GM12878 (cell line): ENCODE results near the gene SRRM3. TPM values are rescaled to one million over a fixed set of nuclear protein-coding genes. Genes with fewer than 3 reads are reported as not detected.

ENCODE experiments used
- ATAC-seq: fragments of 200-7000 bp; cut with Tn5 transposase; 3 replicates; pipeline ENCODE4 v1.9.1; 2020; ENCODE audit warnings: mild to moderate bottlenecking, moderate library complexity
- BruUV-seq: library from RNA; stranded (reverse); fragments of 400-500 nt; replicated peaks from 2 replicates; lab custom pipeline; 2021; lab: Mats Ljungman, UMichigan
- CTCF ChIA-PET: fragments of 300-600 bp; sonication (Branson Sonifier 250); formaldehyde crosslinking; extraction: SDS; loops from one replicate; lab custom pipeline; 2021; ENCODE audit warnings: inconsistent platforms; lab: Yijun Ruan, JAX
- POLR2A ChIA-PET: fragments of 350-600 bp; formaldehyde crosslinking; extraction: SDS; loops from one replicate; lab custom pipeline; 2021; ENCODE audit warnings: inconsistent platforms; lab: Charles Lee
- RAD21 ChIA-PET: fragments of 300-600 bp; sonication (Branson Sonifier 250); formaldehyde crosslinking; loops from one replicate; lab custom pipeline; 2023; ENCODE audit warnings: antibody characterized with exemption; ENCODE audit not compliant: unreplicated experiment; lab: Charles Lee
- SMC1A ChIA-PET: fragments of 300-600 bp; sonication (Branson Sonifier 250); formaldehyde crosslinking; loops from one replicate; lab custom pipeline; 2023; ENCODE audit not compliant: unreplicated experiment, uncharacterized antibody; lab: Charles Lee
- DNase-seq: peaks from one replicate; pipeline ENCODE4 v3.0.0-alpha.2; 2011; ENCODE audit warnings: low read depth, low spot score
- FAIRE-seq: peaks from 3 replicates; lab custom pipeline; 2011; peaks lifted over from hg19 to GRCh38; lab: Jason Lieb, UNC
- H2AFZ ChIP-seq: 2 replicates; pipeline ENCODE4 v1.6.0; 2011; ENCODE audit warnings: low read depth, low read length, control low read depth; ENCODE audit not compliant: control insufficient read depth
- H3K27ac ChIP-seq: 2 replicates; pipeline ENCODE4 v1.5.1; 2011; ENCODE audit warnings: control low read depth; ENCODE audit not compliant: control insufficient read depth, insufficient read depth
- H3K27me3 ChIP-seq, 2 experiments: replicated peaks in 1 of 2; 2 replicates each; pipeline versions ENCODE4 v1.6.0 to v1.6.1; 2011; ENCODE audit warnings: low read length in 1 of 2; ENCODE audit not compliant: control insufficient read depth in 2 of 2, insufficient read depth in 2 of 2
- H3K36me3 ChIP-seq, 2 experiments: 2 replicates each; pipeline ENCODE4 v1.5.1; 2011; ENCODE audit warnings: low read length in 1 of 2; ENCODE audit not compliant: control insufficient read depth in 2 of 2, insufficient read depth in 2 of 2
- H3K4me1 ChIP-seq: 2 replicates; pipeline ENCODE4 v1.6.1; 2011; ENCODE audit warnings: mild to moderate bottlenecking, low read length, moderate library complexity, mixed read lengths; ENCODE audit not compliant: control insufficient read depth, insufficient read depth
- H3K4me2 ChIP-seq: 2 replicates; pipeline ENCODE4 v1.6.0; 2011; ENCODE audit warnings: control low read depth; ENCODE audit not compliant: control insufficient read depth, insufficient read depth
- H3K4me3 ChIP-seq: fragments of 200-600 bp; sonication (generic); 2 replicates; pipeline ENCODE4 v1.5.1; 2016
- H3K79me2 ChIP-seq: 2 replicates; pipeline ENCODE4 v1.6.0; 2011; ENCODE audit warnings: low read length; ENCODE audit not compliant: control insufficient read depth, insufficient read depth
- H3K9ac ChIP-seq: 2 replicates; pipeline ENCODE4 v1.8.0; 2011; ENCODE audit warnings: low read length, control low read depth, mixed read lengths; ENCODE audit not compliant: control insufficient read depth, insufficient read depth
- H3K9me3 ChIP-seq: replicated peaks from 3 replicates; pipeline ENCODE4 v1.5.1; 2011; ENCODE audit warnings: mild to moderate bottlenecking, low read length; ENCODE audit not compliant: control insufficient read depth, insufficient read depth
- H4K20me1 ChIP-seq: 2 replicates; pipeline ENCODE4 v1.6.0; 2011; ENCODE audit not compliant: control insufficient read depth, insufficient read depth
- BRCA1 ChIP-seq: IDR thresholded peaks from 2 replicates; pipeline ENCODE4 v1.6.1; 2011; ENCODE audit warnings: low read depth, low read length, improper control_type of control experiment
- CBX3 ChIP-seq: fragments of 200-600 bp; sonication (generic); IDR thresholded peaks from 2 replicates; pipeline ENCODE4 v1.6.1; 2016; ENCODE audit warnings: low read depth, borderline replicate concordance
- LARP7 ChIP-seq: fragments of 450-650 bp; IDR thresholded peaks from 2 replicates; pipeline ENCODE4 v1.6.1; 2017; ENCODE audit warnings: mild to moderate bottlenecking
- MXI1 ChIP-seq: fragments of 150-350 bp; IDR thresholded peaks from 2 replicates; pipeline ENCODE4 v1.6.1; 2011; ENCODE audit warnings: low read depth, mild to moderate bottlenecking, inconsistent platforms, low read length, improper control_type of control experiment
- SUZ12 ChIP-seq: fragments of 200-600 bp; sonication (generic); IDR thresholded peaks from one replicate; pipeline ENCODE4 v1.6.1; 2018; ENCODE audit warnings: antibody characterized with exemption, mild to moderate bottlenecking; ENCODE audit not compliant: unreplicated experiment
- TAF1 ChIP-seq: IDR thresholded peaks from 2 replicates; pipeline ENCODE4 v1.6.1; 2011; ENCODE audit warnings: mild to moderate bottlenecking, low read depth, low read length, borderline replicate concordance
- WRNIP1 ChIP-seq: IDR thresholded peaks from 2 replicates; pipeline ENCODE4 v1.6.1; 2011; ENCODE audit warnings: low read depth, low read length, improper control_type of control experiment, borderline replicate concordance
- ZZZ3 ChIP-seq: IDR thresholded peaks from 2 replicates; pipeline ENCODE4 v1.6.1; 2011; ENCODE audit warnings: low read depth; ENCODE audit not compliant: control insufficient read depth, insufficient read length
- WGBS: methylation state at CpG from one replicate; pipeline ENCODE4 v1.1.6; 2016; ENCODE audit warnings: low lambda C conversion rate; ENCODE audit not compliant: insufficient replicate concordance, insufficient coverage; ENCODE audit errors: missing lambda C conversion rate; 5-methylcytosine and 5-hydroxymethylcytosine counted together
- in situ Hi-C: fragments of 300-500 bp; cut with MboI; formaldehyde crosslinking; loops from 9 replicates; pipeline ENCODE4 v1.14.3; 2018; ENCODE audit warnings: mixed read lengths
- intact Hi-C: fragments of 100-400 bp; cut with micrococcal nuclease; formaldehyde crosslinking; loops from one replicate; pipeline ENCODE4 v1.14.2; 2022; ENCODE audit not compliant: unreplicated experiment
- polyA plus RNA-seq, 11 experiments: library from polyadenylated mRNA; depleted of rRNA in 4 of 11; unstranded in 6 of 11; stranded (reverse) in 5 of 11; fragments of >200 nt; fragmentation: Nextera tagmentation in 4 of 11; fragmentation: Illumina TruSeq in 1 of 11; extraction: Ambion mirVana in 4 of 11; extraction: Trizol in 1 of 11; gene quantifications; 1 replicate in 1 of 11; 2 replicates in 10 of 11; pipeline versions ENCODE4 v1.2.1 to v1.2.3, GENCODE V29; 2011 to 2016; ENCODE audit warnings: inconsistent platforms in 2 of 11, missing spikeins in 2 of 11, low read depth in 1 of 11
- total RNA-seq, 4 experiments: library from RNA; depleted of rRNA in 3 of 4; stranded (reverse); fragments of >200 nt in 3 of 4; fragmentation: Illumina TruSeq in 1 of 4; extraction: Trizol in 1 of 4; gene quantifications; 2 replicates each; pipeline versions ENCODE4 v1.2.1 to v1.2.3, GENCODE V29; 2013 to 2021
- TF ChIP-seq, protein P1 (sequence below): fragments of 150-350 bp; IDR thresholded peaks from 2 replicates; pipeline ENCODE4 v1.6.1; 2016; ENCODE audit warnings: low read depth, low read length
- TF ChIP-seq, protein P2 (sequence below): fragments of 450-650 bp; formaldehyde crosslinking; IDR thresholded peaks from 2 replicates; pipeline ENCODE4 v1.4.0; 2020; ENCODE audit warnings: mild to moderate bottlenecking, moderate library complexity

The SRRM3 gene
- total and polyA plus RNA-seq, 10 of the 15 experiments (the other 5 are each of a cell fraction or from before 2014, with no cell fraction given): 0.03 to 0.15 (median 0.05) TPM; not detected in 6

DNA sequence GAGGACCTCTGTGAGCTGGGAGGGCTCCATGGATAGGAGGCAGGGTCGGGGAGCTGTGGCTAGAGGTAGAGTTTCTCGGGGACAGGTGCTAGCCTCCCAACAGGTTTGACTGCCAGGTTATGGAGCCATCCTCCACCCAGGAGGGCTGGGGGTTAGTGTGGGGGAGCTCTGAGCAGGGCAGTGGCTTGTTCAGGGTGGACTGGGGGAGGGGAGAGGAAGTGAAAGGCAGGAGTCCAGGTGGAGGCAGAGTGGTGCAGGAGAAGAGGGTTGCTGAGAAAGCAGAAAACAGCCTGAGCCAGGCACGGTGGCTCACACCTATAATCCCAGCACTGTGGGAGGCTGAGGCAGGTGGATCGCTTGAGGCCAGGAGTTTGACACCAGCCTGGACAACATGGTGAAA is 60.2 kb downstream of the SRRM3 start:
- H4K20me1 ChIP-seq: no peaks in the 10 kb centered on the region
- H3K9me3 ChIP-seq: no peaks in the 10 kb centered on the region
- ChIA-PET SMC1A (interaction anchor here (2.4 kb wide), 1 partner anchor 84 kb away, joined by 17 read pairs; no protein-coding TSS in a partner anchor), RAD21 (interaction anchor here (0.9 to 3.0 kb wide), 3 partner anchors 47 to 84 kb away, joined by 4 to 23 read pairs (median 4); no protein-coding TSS in a partner anchor), CTCF (interaction anchor here (0.6 to 4.5 kb wide), 11 partner anchors 7 to 99 kb away, joined by 3 to 44 read pairs (median 7); no protein-coding TSS in a partner anchor), POLR2A (interaction anchor here (0.6 kb wide), 1 partner anchor 54 kb away, joined by 3 read pairs; no protein-coding TSS in a partner anchor)
- FAIRE-seq (no peak), ATAC-seq (no peak; the same call in 2 of the 3 replicates), DNase-seq (no peak)
- no peak overlapping the region for H3K4me3 ChIP-seq
- H3K4me2 ChIP-seq: no peak overlapping the region
- no peak overlapping the region for H3K27ac ChIP-seq
- H2AFZ ChIP-seq: no peak overlapping the region
- H3K4me1 ChIP-seq: peaks cover 1% of the 10 kb centered on the region
- intact Hi-C loops: no loop called here
- no TSS peak for BruUV-seq
- no peaks in the 10 kb centered on the region for H3K79me2 ChIP-seq
- in situ Hi-C loops: no loop called here
- TF ChIP-seq ZZZ3: no peak
- no peak for TF ChIP-seq LARP7
- TF ChIP-seq MXI1: no peak
- TF ChIP-seq SUZ12: no peak
- no peak for TF ChIP-seq CBX3
- TF ChIP-seq WRNIP1: no peak
- TF ChIP-seq, protein P1, sequence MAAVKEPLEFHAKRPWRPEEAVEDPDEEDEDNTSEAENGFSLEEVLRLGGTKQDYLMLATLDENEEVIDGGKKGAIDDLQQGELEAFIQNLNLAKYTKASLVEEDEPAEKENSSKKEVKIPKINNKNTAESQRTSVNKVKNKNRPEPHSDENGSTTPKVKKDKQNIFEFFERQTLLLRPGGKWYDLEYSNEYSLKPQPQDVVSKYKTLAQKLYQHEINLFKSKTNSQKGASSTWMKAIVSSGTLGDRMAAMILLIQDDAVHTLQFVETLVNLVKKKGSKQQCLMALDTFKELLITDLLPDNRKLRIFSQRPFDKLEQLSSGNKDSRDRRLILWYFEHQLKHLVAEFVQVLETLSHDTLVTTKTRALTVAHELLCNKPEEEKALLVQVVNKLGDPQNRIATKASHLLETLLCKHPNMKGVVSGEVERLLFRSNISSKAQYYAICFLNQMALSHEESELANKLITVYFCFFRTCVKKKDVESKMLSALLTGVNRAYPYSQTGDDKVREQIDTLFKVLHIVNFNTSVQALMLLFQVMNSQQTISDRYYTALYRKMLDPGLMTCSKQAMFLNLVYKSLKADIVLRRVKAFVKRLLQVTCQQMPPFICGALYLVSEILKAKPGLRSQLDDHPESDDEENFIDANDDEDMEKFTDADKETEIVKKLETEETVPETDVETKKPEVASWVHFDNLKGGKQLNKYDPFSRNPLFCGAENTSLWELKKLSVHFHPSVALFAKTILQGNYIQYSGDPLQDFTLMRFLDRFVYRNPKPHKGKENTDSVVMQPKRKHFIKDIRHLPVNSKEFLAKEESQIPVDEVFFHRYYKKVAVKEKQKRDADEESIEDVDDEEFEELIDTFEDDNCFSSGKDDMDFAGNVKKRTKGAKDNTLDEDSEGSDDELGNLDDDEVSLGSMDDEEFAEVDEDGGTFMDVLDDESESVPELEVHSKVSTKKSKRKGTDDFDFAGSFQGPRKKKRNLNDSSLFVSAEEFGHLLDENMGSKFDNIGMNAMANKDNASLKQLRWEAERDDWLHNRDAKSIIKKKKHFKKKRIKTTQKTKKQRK: no peak
- TF ChIP-seq TAF1: no peak
- no peak for TF ChIP-seq BRCA1
- TF ChIP-seq, protein P2, sequence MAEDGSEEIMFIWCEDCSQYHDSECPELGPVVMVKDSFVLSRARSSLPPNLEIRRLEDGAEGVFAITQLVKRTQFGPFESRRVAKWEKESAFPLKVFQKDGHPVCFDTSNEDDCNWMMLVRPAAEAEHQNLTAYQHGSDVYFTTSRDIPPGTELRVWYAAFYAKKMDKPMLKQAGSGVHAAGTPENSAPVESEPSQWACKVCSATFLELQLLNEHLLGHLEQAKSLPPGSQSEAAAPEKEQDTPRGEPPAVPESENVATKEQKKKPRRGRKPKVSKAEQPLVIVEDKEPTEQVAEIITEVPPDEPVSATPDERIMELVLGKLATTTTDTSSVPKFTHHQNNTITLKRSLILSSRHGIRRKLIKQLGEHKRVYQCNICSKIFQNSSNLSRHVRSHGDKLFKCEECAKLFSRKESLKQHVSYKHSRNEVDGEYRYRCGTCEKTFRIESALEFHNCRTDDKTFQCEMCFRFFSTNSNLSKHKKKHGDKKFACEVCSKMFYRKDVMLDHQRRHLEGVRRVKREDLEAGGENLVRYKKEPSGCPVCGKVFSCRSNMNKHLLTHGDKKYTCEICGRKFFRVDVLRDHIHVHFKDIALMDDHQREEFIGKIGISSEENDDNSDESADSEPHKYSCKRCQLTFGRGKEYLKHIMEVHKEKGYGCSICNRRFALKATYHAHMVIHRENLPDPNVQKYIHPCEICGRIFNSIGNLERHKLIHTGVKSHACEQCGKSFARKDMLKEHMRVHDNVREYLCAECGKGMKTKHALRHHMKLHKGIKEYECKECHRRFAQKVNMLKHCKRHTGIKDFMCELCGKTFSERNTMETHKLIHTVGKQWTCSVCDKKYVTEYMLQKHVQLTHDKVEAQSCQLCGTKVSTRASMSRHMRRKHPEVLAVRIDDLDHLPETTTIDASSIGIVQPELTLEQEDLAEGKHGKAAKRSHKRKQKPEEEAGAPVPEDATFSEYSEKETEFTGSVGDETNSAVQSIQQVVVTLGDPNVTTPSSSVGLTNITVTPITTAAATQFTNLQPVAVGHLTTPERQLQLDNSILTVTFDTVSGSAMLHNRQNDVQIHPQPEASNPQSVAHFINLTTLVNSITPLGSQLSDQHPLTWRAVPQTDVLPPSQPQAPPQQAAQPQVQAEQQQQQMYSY: no peak
- no peaks in the 10 kb centered on the region for H3K36me3 ChIP-seq
- no peak overlapping the region for H3K9ac ChIP-seq
- no peaks in the 10 kb centered on the region; a peak in 1 of 4 replicates for H3K27me3 ChIP-seq
- WGBS: 55% methylated on average over 4 of the region's 4 CpGs
